Measurements from ENCODE around the gene ZBTB47. TPM values are rescaled to one million over a fixed set of nuclear protein-coding genes. Genes with fewer than 3 reads are reported as not detected.

Gene ZBTB47
- total and polyA plus RNA-seq, 10 of the 15 experiments (the other 5 are each of a cell fraction or from before 2014, with no cell fraction given): 0.04 to 3.4 (median 1.0) TPM; not detected in 1

- TF ChIP-seq PBX3 (IDR thresholded peaks at IDR 0.05; ENCODE audit: insufficient replicate concordance, low read depth, low read length): no peak
- no peak for TF ChIP-seq POLR2AphosphoS5 (IDR thresholded peaks at IDR 0.05; ENCODE audit: low read length)
- no peak for TF ChIP-seq NFYB (IDR thresholded peaks at IDR 0.05; ENCODE audit: insufficient read depth, low read depth, low read length)
- TF ChIP-seq EED (IDR thresholded peaks at IDR 0.05; ENCODE audit: low read depth): no peak
- no peak for TF ChIP-seq CBX3 (IDR thresholded peaks at IDR 0.05; ENCODE audit: borderline replicate concordance, low read depth)
Observed at GRCh38 chr3:42680806-42681205, 27.3 kb downstream of the ZBTB47 start (continued).

- Histone ChIP-seq H3K9ac (ENCODE audit: control insufficient read depth, insufficient read depth, low read length) (no peak overlapping the region), H3K4me3 (no peak overlapping the region), H3K27me3 (replicated peaks in 1 of 2; ENCODE audit: control insufficient read depth in 2 of 2, insufficient read depth in 2 of 2, low read length in 1 of 2) (no peaks in the 10 kb centered on the region), H3K79me2 (ENCODE audit: control insufficient read depth, insufficient read depth, low read length) (no peaks in the 10 kb centered on the region), H4K20me1 (ENCODE audit: control insufficient read depth, insufficient read depth) (no peaks in the 10 kb centered on the region), H3K4me1 (ENCODE audit: control insufficient read depth, insufficient read depth, low read length) (no peaks in the 10 kb centered on the region), H3K27ac (ENCODE audit: control insufficient read depth, insufficient read depth) (no peak overlapping the region), H3K36me3 (ENCODE audit: control insufficient read depth in 2 of 2, insufficient read depth in 2 of 2, low read length in 1 of 2) (no peaks in the 10 kb centered on the region), H3K9me3 (replicated peaks; ENCODE audit: control insufficient read depth, insufficient read depth, low read length) (no peaks in the 10 kb centered on the region; the same call in 2 of the 3 replicates), H3K4me2 (ENCODE audit: control insufficient read depth, insufficient read depth) (no peak overlapping the region), H2AFZ (ENCODE audit: control insufficient read depth, low read depth, low read length) (no peak overlapping the region)
- DNase-seq (ENCODE audit: low read depth, low spot score) (no peak), FAIRE-seq (no peak), ATAC-seq (no peak)
- intact Hi-C loops (cut with micrococcal nuclease; ENCODE audit: unreplicated experiment): no loop called here
- ChIA-PET RAD21 (ENCODE audit: unreplicated experiment) (no interaction called here), SMC1A (ENCODE audit: uncharacterized antibody, unreplicated experiment) (no interaction called here), POLR2A (interaction anchor here (0.6 kb wide), 1 partner anchor 139 kb away, joined by 4 read pairs; no protein-coding TSS in a partner anchor), CTCF (interaction anchor here (1.4 kb wide), 1 partner anchor 65 kb away, joined by 3 read pairs; no protein-coding TSS in a partner anchor)
- WGBS (ENCODE audit: insufficient coverage, insufficient replicate concordance, low lambda C conversion rate, missing lambda C conversion rate): 31% methylated on average over 10 of the region's 10 CpGs
- in situ Hi-C loops (cut with MboI): no loop called here
- no TSS peak for BruUV-seq (replicated peaks)
- TF ChIP-seq BACH1 (IDR thresholded peaks at IDR 0.05; ENCODE audit: borderline replicate concordance) (no peak), SKIL (IDR thresholded peaks at IDR 0.05; ENCODE audit: low read depth, poor library complexity, severe bottlenecking) (no peak), CEBPZ (IDR thresholded peaks at IDR 0.05; ENCODE audit: low read depth, low read length) (no peak), TAF1 (IDR thresholded peaks at IDR 0.05; ENCODE audit: borderline replicate concordance, low read depth, low read length) (no peak), ZBTB11 (CRISPR knock-in tag; IDR thresholded peaks at IDR 0.05) (no peak), RBBP5 (conservative IDR thresholded peaks at IDR 0.05) (no peak)
Observed at GRCh38 chr3:42681361-42682038, 28.0 kb downstream of the ZBTB47 start.

All from GM12878 (cell line).